Measurements from ENCODE around the gene TBL1XR1.

Gene TBL1XR1

GRCh38 chr3:177066068-177066467 lies 131.2 kb downstream of the TBL1XR1 start:
- no peak for DNase-seq (ENCODE audit: low read depth in 2 of 3, low spot score in 2 of 3)

GRCh38 chr3:177065285-177066033 lies 131.8 kb downstream of the TBL1XR1 start:
- DNase-seq (ENCODE audit: low read depth in 2 of 3, low spot score in 2 of 3): no peak

- DNase-seq (ENCODE audit: low read depth in 2 of 3, low spot score in 2 of 3): no peak
Measured at GRCh38 chr3:177062052-177062732, 135.1 kb downstream of the TBL1XR1 start.

GRCh38 chr3:177061369-177061768 lies 135.9 kb downstream of the TBL1XR1 start:
- no peak for DNase-seq (ENCODE audit: low read depth in 2 of 3, low spot score in 2 of 3)

GRCh38 chr3:177060492-177060891 lies 136.8 kb downstream of the TBL1XR1 start:
- DNase-seq (ENCODE audit: low read depth in 2 of 3, low spot score in 2 of 3): no peak

GRCh38 chr3:177058648-177059047 lies 138.6 kb downstream of the TBL1XR1 start:
- no peak for DNase-seq (ENCODE audit: low read depth in 2 of 3, low spot score in 2 of 3)

GRCh38 chr3:177057768-177058167 lies 139.5 kb downstream of the TBL1XR1 start:
- DNase-seq (ENCODE audit: low read depth in 2 of 3, low spot score in 2 of 3): no peak

GRCh38 chr3:177056927-177057326 lies 140.4 kb downstream of the TBL1XR1 start:
- DNase-seq (ENCODE audit: low read depth in 2 of 3, low spot score in 2 of 3): no peak

GRCh38 chr3:177055605-177056571 lies 141.4 kb downstream of the TBL1XR1 start:
- DNase-seq (ENCODE audit: low read depth in 2 of 3, low spot score in 2 of 3): no peak

GRCh38 chr3:177053107-177053506 lies 144.2 kb downstream of the TBL1XR1 start:
- DNase-seq (ENCODE audit: low read depth in 2 of 3, low spot score in 2 of 3): no peak

GRCh38 chr3:177051411-177051810 lies 145.9 kb downstream of the TBL1XR1 start:
- DNase-seq (ENCODE audit: low read depth in 2 of 3, low spot score in 2 of 3): no peak

- DNase-seq (ENCODE audit: low read depth in 2 of 3, low spot score in 2 of 3): no peak
Measured at GRCh38 chr3:177050501-177051237, 146.6 kb downstream of the TBL1XR1 start.

GRCh38 chr3:177045767-177046166 lies 151.5 kb downstream of the TBL1XR1 start:
- DNase-seq (ENCODE audit: low read depth in 2 of 3, low spot score in 2 of 3): no peak

- DNase-seq (ENCODE audit: low read depth in 2 of 3, low spot score in 2 of 3): no peak
Measured at GRCh38 chr3:177045222-177045621, 152.1 kb downstream of the TBL1XR1 start.

GRCh38 chr3:177041730-177042551 lies 155.3 kb downstream of the TBL1XR1 start:
- DNase-seq (ENCODE audit: low read depth in 2 of 3, low spot score in 2 of 3): no peak

- no peak for DNase-seq (ENCODE audit: low read depth in 2 of 3, low spot score in 2 of 3)
Measured at GRCh38 chr3:177041021-177041729, 156.1 kb downstream of the TBL1XR1 start.

GRCh38 chr3:177039490-177040274 lies 157.6 kb downstream of the TBL1XR1 start:
- no peak for DNase-seq (ENCODE audit: low read depth in 2 of 3, low spot score in 2 of 3)

GRCh38 chr3:177037241-177037640 lies 160.0 kb downstream of the TBL1XR1 start:
- no peak for DNase-seq (ENCODE audit: low read depth in 2 of 3, low spot score in 2 of 3)

- DNase-seq (ENCODE audit: low read depth in 2 of 3, low spot score in 2 of 3): no peak
Measured at GRCh38 chr3:177035676-177036075, 161.6 kb downstream of the TBL1XR1 start.
